Ramos (cell line): Measurements from ENCODE around the gene ISG20.

ENCODE experiments used
- in situ Hi-C: fragments of 300-500 bp; cut with MboI; formaldehyde crosslinking; loops from one replicate; pipeline ENCODE4 v1.14.3; 2022; ENCODE audit warnings: low sequenced_read_pairs; ENCODE audit not compliant: unreplicated experiment

Gene ISG20

DNA sequence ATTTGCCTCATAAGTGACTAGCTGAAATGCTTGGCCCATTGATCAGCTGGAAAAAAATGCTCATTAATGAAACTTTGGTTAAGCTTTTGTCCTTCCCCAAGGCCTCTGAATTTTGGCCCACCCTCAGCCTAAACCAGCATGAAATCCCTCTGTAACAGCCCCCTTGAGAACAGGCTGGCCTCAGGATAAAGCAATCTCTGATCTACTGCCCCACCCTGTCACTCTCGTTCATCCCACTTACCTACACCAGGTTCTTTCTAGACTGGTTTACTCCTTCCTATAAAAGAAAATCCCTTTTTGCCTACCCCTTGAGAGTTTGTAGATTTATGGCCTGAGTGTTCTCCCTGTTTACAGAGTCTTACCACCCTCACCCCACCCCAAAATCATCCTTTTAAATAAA is 21.0 kb upstream of the ISG20 start:
- in situ Hi-C loops: no loop called here

DNA sequence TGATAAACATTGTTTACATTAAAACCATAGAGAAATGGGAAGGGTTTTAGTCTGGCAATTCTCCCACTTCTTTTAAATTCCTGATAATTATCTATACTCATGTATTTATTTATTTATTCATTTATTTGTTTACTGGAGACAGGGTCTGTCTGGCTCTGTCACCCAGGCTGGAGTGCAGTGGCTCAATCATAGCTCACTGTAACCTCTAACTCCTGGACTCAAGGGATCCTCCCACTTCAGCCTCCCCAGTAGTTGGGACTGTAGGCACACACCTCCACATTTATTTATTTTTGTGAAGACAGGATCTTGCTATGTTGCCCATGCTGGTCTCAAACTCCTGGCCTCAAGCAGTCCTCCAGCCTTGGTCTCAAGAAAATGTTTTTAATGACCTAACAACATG is 20.1 kb upstream of the ISG20 start:
- in situ Hi-C loops: no loop called here

GRCh38 chr15:88619796-88620195 is 19.0 kb upstream of the ISG20 start:
- in situ Hi-C loops: loop anchor here (5.0 to 10.0 kb wide), 2 partner anchors 48 to 85 kb away; no protein-coding TSS in a partner anchor

DNA sequence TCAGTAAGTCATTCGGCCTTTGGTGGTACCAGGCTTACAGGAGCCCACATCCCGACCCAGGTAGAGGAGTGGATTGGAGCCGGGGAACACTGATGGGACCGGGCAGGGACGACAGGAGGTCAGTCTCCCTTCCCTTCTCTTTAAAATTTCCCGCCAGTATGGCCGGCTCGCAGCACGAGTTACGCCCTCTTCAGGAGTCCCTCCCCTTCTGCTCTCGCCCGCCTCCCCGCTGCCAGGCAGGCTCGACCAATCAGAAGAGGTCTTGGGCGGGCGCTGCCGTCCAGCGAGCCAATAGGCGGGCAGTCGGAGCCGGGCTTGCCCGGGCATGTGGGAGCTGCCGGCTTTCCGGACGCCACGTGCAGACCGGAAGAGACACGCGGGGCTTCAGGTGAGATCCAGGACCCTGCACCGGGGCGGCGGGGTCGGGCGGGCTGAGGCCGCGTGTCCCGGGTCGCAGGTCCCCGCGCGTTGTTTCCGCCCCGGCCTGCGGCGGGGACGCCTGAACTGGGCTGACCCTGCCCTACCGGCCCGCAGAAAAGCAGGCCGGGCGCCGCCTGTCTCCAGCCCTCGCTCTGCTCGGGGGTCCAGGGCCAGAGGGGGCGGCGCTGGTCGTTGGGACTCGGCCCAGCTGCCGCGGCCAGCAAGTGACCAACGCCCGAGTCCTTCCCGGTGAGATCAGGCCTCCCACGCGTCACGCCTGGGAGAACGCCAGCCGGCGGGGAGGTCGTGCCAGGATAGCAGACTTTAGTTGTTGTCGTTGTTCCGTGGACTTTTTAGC is 17.6 kb upstream of the ISG20 start, which contains the start of gene AEN:
TSS of gene AEN (plus strand) at position 346 of the 778 bp plus-strand sequence. CDS start 4,870 bp downstream, outside the sequence.
- in situ Hi-C loops: loop anchor here (5.0 to 10.0 kb wide), 2 partner anchors 46 to 84 kb away; no protein-coding TSS in a partner anchor

GRCh38 chr15:88621789-88622604 is 16.8 kb upstream of the ISG20 start:
- in situ Hi-C loops: loop anchor here (5.0 to 10.0 kb wide), 2 partner anchors 45 to 83 kb away; no protein-coding TSS in a partner anchor

GRCh38 chr15:88622605-88622975 is 16.2 kb upstream of the ISG20 start:
- in situ Hi-C loops: loop anchor here (5.0 to 10.0 kb wide), 2 partner anchors 45 to 82 kb away; no protein-coding TSS in a partner anchor

DNA sequence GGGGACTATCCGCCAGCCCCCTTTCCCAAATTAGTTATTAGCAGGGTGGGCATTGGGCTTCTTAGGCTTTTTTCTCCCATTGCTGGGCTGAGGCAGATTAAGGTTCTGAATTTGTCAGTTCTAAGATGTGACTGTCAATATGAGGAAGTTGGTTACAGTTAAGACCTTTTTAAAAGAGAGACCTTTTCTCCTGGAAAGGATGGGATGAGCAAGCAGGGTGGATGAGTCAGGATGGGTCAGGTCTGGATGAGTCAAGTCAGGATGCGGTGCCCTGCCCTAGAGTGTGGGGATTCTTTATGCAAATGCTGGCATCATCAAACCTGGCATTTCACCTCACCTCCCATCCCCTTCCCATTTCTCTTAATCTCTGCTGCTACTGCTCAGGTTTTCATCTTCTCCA is 15.8 kb upstream of the ISG20 start:
- in situ Hi-C loops: loop anchor here (5.0 to 10.0 kb wide), 2 partner anchors 44 to 82 kb away; no protein-coding TSS in a partner anchor

GRCh38 chr15:88623632-88624031 is 15.2 kb upstream of the ISG20 start:
- in situ Hi-C loops: loop anchor here (5.0 to 10.0 kb wide), 2 partner anchors 44 to 81 kb away; no protein-coding TSS in a partner anchor

DNA sequence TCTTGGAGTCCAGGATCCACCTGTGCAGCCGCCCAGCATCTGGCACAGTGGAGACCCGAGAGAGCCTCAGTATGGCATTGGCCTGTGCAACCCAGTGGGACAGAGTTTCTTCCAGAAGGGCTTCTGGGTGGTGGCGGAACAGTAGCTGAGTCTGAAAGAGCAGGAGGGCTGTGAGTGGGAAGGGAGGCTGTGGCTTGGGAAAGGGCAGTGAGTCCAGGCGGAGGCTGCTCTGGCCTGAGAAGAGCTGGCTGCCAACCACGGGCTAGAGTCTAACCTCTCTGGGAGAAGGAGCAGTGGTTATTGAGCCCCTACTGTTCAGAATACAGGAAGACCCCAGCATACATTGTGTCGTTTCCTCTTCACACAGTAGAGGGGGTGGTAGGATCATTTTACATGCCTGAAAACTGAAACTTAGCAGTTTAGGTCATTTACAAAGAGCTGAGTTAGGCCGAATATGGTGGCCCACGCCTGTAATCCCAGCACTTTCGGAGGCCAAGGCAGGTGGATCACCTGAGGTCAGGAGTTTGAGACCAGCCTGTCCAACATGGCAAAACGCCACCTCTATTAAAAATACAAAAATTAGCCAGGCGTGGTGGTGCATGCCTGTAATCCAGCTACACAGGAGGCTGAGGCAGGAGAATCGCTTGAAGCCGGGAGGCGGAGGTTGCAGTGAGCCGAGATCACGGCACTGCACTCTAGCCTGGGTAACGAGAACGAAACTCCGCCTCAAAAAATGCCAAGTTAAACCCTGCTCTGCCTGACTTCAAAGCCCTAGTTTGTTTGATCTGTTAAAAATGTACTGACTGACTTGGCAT is 14.5 kb upstream of the ISG20 start:
- in situ Hi-C loops: loop anchor here (5.0 to 10.0 kb wide), 2 partner anchors 43 to 80 kb away; no protein-coding TSS in a partner anchor

GRCh38 chr15:88624971-88625490 is 13.8 kb upstream of the ISG20 start:
- in situ Hi-C loops: loop anchor here (5.0 to 10.0 kb wide), 2 partner anchors 42 to 80 kb away; no protein-coding TSS in a partner anchor

GRCh38 chr15:88625943-88626741 is 12.7 kb upstream of the ISG20 start:
- in situ Hi-C loops: loop anchor here (10.0 kb wide), 1 partner anchor 79 kb away; no protein-coding TSS in a partner anchor

GRCh38 chr15:88627463-88627862 is 11.4 kb upstream of the ISG20 start:
- in situ Hi-C loops: loop anchor here (10.0 kb wide), 1 partner anchor 77 kb away; no protein-coding TSS in a partner anchor

- in situ Hi-C loops: loop anchor here (10.0 kb wide), 1 partner anchor 77 kb away; no protein-coding TSS in a partner anchor
Measured at GRCh38 chr15:88628018-88628654, 10.7 kb upstream of the ISG20 start.

GRCh38 chr15:88629071-88629470 is 9.7 kb upstream of the ISG20 start:
- in situ Hi-C loops: loop anchor here (10.0 kb wide), 1 partner anchor 76 kb away; no protein-coding TSS in a partner anchor

DNA sequence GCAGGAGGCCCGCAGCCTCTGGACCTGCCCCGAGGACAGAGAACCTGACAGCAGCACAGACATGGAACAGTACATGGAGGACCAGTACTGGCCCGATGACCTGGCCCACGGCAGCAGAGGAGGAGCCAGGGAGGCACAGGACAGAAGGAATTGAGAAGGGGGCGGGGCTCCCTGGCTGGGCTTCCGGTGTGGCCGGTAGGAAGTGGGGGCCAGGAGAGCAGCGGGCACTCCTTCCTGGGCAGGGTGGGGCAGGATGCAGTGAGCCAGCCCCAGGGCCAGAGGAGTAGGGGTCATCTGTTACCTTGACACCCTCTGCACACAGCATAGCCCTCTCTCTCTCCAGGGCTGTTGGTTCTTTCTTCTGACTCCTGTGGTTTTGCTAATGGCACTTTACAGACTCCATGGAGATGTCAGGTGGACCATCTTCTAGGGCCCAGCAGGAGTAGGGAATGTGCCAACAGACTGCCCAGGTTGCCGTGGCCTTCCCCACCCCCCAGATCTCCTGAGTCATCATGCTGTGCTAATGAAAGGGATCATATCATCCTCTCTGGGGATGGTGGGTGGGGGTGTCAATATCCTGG is 8.6 kb upstream of the ISG20 start:
- in situ Hi-C loops: no loop called here

DNA sequence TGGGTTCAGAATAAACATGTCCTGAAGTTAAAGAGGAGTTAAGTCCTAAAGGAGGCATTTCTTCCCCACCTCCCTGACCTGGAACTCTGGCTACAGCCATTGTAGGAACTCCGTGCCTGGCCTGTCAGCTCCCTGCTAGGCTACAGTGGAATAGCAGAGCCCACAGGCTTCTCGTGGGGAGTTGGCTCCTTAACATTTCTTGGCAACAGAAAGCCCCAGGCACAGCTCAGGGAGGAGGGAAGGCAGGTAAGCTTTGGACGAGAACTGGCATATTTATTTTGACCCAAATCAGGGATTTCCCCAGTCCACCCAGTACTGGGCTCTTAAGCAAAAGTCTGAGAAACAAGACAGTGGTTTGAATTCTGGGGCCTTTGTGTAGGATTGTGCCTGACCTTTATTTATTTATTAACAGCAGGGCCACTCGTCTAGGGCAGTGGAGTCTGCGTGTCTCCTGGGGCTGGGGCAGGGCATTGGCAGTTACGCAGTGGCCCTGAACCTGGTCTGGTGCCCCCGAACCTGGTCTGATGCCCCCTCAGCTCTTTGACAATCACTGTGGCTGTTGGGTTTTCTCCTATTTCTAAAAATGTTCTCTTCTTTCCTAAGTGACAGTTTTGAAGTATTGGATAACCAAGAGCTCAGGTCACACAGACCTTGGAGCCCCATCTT is 7.9 kb upstream of the ISG20 start:
- in situ Hi-C loops: no loop called here

DNA sequence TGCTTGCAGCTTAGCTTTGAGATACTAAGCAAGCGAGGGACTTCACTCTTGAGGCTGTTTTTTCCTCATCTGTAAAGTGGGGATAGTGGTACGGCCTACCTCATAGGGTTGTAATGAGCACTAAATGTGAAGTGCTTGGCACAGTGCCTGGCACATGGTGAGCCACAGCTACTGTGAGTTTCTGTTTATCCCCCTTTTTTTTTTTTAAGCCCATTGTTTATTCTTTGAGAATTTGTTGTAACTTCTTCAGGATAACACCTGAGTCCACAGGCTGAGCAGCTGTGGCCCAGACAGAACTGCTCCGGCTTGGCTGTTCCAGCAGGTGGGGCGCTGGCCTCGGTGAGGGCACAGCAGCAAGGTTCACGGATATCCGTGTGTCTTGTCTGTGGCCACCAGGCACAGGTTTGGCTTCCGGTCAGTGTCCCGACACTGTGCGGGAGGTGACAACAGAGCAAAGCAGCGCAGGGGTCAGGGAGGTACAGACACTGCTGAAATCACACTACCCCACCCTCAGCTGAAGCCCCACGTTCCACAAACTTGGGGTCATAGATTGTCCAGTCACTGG is 7.3 kb upstream of the ISG20 start:
- in situ Hi-C loops: no loop called here
